ENCODE measurements around the gene SNAP29.

- TF ChIP-seq, protein P1, sequence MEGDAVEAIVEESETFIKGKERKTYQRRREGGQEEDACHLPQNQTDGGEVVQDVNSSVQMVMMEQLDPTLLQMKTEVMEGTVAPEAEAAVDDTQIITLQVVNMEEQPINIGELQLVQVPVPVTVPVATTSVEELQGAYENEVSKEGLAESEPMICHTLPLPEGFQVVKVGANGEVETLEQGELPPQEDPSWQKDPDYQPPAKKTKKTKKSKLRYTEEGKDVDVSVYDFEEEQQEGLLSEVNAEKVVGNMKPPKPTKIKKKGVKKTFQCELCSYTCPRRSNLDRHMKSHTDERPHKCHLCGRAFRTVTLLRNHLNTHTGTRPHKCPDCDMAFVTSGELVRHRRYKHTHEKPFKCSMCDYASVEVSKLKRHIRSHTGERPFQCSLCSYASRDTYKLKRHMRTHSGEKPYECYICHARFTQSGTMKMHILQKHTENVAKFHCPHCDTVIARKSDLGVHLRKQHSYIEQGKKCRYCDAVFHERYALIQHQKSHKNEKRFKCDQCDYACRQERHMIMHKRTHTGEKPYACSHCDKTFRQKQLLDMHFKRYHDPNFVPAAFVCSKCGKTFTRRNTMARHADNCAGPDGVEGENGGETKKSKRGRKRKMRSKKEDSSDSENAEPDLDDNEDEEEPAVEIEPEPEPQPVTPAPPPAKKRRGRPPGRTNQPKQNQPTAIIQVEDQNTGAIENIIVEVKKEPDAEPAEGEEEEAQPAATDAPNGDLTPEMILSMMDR (conservative IDR thresholded peaks at IDR 0.05 in 1 of 2, IDR thresholded peaks at IDR 0.05 in 1 of 2; ENCODE audit: extremely low read depth in 1 of 2, insufficient read depth in 1 of 2, low read depth in 1 of 2, low read length in 2 of 2) = no peak
- TF ChIP-seq EZH2 (IDR thresholded peaks at IDR 0.05; ENCODE audit: borderline replicate concordance, low read length) = no peak
These were observed 47.6 kb upstream of the SNAP29 start for GRCh38 chr22:20811171-20811570.
